Activated naive CD4-positive, alpha-beta T cell treated with anti-CD3 and anti-CD28 coated beads, Interleukin-2, amount 10 ng/mL, durations not matched to agents 7 days and 5 days (primary cell): ENCODE data around the gene TMEM63C.

ENCODE experiments used
- CTCF ChIA-PET: fragments of 350-600 bp; sonication (Branson Sonifier 250); formaldehyde crosslinking; loops from one replicate; lab custom pipeline; 2021; ENCODE audit warnings: antibody characterized with exemption; lab: Charles Lee
- DNase-seq: peaks from one replicate; pipeline ENCODE4 v3.0.0-alpha.2; 2020
- H3K27ac Mint-ChIP-seq: one replicate; pipeline ENCODE4 v1.8.0; 2021; ENCODE audit warnings: mild to moderate bottlenecking, moderate library complexity, mixed read lengths
- H3K27me3 Mint-ChIP-seq: one replicate; pipeline ENCODE4 v1.8.0; 2021; ENCODE audit warnings: mild to moderate bottlenecking, mixed read lengths
- H3K36me3 Mint-ChIP-seq: one replicate; pipeline ENCODE4 v1.8.0; 2021; ENCODE audit warnings: mixed read lengths
- H3K4me1 Mint-ChIP-seq: one replicate; pipeline ENCODE4 v1.8.0; 2021; ENCODE audit warnings: mixed read lengths
- H3K4me3 Mint-ChIP-seq: one replicate; pipeline ENCODE4 v1.8.0; 2021; ENCODE audit warnings: mild to moderate bottlenecking, moderate library complexity, mixed read lengths
- H3K9me3 Mint-ChIP-seq: one replicate; pipeline ENCODE4 v1.8.0; 2021; ENCODE audit warnings: mixed read lengths

TMEM63C gene

DNA sequence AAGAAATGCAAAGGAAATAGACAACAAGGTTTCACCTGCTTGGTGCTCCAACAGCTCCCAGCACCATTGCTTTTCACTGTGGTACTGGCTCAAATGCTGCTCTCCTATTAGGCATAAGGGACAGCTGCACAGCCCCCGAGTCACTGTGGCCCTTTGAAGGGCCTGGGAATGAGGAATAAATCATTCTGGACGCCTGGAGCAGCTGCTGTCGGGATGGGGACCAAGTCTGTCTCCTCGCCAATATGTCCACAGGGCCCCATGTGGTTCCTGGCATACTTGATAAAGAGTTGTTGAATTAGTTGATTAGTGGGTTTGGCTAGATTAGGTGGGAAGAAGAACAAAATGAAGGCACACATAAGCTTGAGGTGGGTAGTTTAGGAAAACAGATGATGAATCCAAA lies 102.5 kb downstream of the TMEM63C start:
- Mint-ChIP-seq H3K4me3 (no peak overlapping the region), H3K9me3 (no peaks in the 10 kb centered on the region), H3K4me1 (no peaks in the 10 kb centered on the region), H3K27me3 (no peaks in the 10 kb centered on the region), H3K36me3 (no peaks in the 10 kb centered on the region), H3K27ac (no peak overlapping the region)
- CTCF ChIA-PET, result interaction anchor here (1.2 kb wide), 1 partner anchor 32 kb away, joined by 4 read pairs; no protein-coding TSS in a partner anchor
- DNase-seq, result no peak

DNA sequence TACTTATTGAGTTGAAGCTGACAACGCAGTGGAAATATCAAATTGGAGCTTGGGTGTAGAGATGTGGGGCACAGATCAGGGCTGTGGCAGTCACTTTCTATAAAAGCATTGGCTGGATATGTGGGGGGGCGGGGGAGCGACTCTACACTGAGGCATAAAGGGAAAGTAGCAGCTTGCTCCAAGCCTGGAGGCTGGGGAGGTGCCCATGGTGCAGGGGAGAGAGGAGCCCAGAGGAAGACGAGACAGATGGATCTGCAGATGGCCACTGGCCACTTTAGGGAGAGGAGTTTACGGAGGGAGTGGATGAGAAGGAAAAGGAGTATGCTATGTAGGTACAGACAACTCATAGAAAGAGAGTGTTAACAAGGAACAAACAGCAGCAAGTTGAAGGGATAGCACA lies 102.9 kb downstream of the TMEM63C start:
- Mint-ChIP-seq H3K27me3 (no peaks in the 10 kb centered on the region), H3K9me3 (no peaks in the 10 kb centered on the region), H3K4me1 (no peaks in the 10 kb centered on the region), H3K36me3 (no peaks in the 10 kb centered on the region), H3K4me3 (no peak overlapping the region), H3K27ac (no peak overlapping the region)
- CTCF ChIA-PET, result interaction anchor here (1.2 kb wide), 1 partner anchor 32 kb away, joined by 4 read pairs; no protein-coding TSS in a partner anchor
- DNase-seq, result no peak

DNA sequence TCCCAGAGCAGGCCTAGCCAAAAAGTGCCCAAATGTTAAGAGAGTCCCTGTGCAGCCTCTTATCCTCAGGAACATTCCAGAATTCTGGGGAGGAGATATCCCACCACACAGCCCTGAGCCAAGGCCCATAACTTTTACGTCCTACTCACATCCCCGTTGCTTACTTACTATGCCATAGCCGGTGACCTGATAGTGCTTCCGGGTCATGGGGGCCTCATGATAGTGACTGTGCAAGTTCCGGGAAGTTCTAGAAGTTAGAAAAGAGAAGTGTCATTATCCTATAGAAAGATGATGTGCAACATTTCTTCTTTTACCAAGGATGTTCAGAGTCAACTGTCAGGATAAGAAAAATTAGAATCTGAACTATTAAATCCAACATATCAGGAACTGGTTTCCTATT lies 105.0 kb downstream of the TMEM63C start:
- H3K36me3 Mint-ChIP-seq, result no peaks in the 10 kb centered on the region
- H3K27me3 Mint-ChIP-seq, result no peaks in the 10 kb centered on the region
- H3K9me3 Mint-ChIP-seq, result no peaks in the 10 kb centered on the region
- no peaks in the 10 kb centered on the region for H3K4me1 Mint-ChIP-seq
- no peak for DNase-seq
- CTCF ChIA-PET, result interaction anchor here (1.2 kb wide), 1 partner anchor 103 kb away, joined by 3 read pairs; no protein-coding TSS in a partner anchor
- no peak overlapping the region for H3K27ac Mint-ChIP-seq
- H3K4me3 Mint-ChIP-seq, result no peak overlapping the region

DNA sequence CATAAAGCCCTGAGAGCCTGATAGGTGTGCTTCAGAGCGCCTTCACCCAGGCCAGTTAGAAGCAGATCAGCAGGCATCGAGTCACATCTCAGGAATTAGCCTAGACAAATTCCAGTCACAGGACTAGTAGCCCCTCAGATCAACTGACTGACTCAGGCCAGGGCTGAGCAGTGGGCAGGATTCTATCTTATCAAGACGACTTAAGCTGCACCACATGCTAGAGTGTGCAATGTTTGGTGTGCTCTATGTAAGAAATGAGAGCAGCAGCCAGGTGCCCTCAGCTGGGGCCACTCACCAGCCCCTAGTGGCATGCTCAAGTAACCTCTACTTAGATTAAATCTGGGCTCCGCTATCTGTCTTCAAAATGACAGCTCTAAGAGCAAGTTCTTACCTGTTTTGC lies 109.1 kb downstream of the TMEM63C start:
- DNase-seq, result no peak
- Mint-ChIP-seq H3K4me1 (no peaks in the 10 kb centered on the region), H3K9me3 (no peaks in the 10 kb centered on the region), H3K27me3 (no peaks in the 10 kb centered on the region), H3K4me3 (no peak overlapping the region), H3K27ac (no peak overlapping the region), H3K36me3 (no peaks in the 10 kb centered on the region)
- CTCF ChIA-PET, result interaction anchor here (1.0 to 1.3 kb wide), 2 partner anchors 10 to 25 kb away, joined by 5 to 6 read pairs; no protein-coding TSS in a partner anchor

DNA sequence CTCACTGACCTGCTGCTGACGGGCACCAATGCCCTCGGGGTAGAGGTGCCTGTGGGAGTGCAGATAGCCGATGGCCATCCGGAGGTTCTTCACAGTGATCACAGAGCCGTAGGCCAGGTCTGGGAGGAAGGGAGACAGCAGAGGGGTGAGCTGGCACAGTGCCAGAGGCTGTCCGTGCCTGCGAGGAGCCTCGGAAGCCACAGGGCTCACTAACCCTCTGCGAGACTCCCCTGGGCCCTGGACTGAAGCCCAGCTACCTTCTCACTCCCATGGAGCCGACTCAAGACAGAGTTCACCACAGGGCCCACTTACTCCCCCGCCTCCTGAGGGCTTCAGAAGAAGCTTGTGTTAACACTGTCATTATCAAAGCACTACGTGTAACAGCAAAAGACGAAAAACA lies 114.6 kb downstream of the TMEM63C start:
- H3K9me3 Mint-ChIP-seq, result no peaks in the 10 kb centered on the region
- H3K4me3 Mint-ChIP-seq, result no peak overlapping the region
- H3K36me3 Mint-ChIP-seq, result no peaks in the 10 kb centered on the region
- CTCF ChIA-PET, result interaction anchor here (13.4 kb wide), 1 partner anchor 19 kb away, joined by 255 read pairs; no protein-coding TSS in a partner anchor
- no peaks in the 10 kb centered on the region for H3K4me1 Mint-ChIP-seq
- H3K27ac Mint-ChIP-seq, result no peak overlapping the region
- DNase-seq, result no peak
- H3K27me3 Mint-ChIP-seq, result no peaks in the 10 kb centered on the region

DNA sequence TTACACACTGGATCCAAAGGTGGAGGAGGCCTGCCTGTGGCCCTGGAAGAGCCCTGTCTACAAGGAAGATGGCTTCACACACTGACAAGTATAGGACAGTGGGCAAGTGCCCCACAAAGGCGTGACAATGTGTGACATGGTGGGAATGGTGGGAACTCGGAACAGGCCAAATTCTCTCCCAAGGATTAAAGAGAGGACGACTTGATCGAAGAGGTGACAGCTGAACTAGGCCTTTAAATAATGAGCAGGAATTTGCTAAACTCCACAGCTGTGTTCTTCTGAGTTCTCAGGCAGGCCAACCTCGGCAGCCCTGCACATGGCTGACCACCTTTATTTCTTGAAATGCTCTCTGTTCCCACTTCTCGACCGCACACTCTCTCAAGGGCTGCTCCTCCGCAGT lies 115.3 kb downstream of the TMEM63C start:
- Mint-ChIP-seq H3K27me3 (no peaks in the 10 kb centered on the region), H3K36me3 (no peaks in the 10 kb centered on the region), H3K4me3 (no peak overlapping the region), H3K4me1 (no peaks in the 10 kb centered on the region), H3K27ac (no peak overlapping the region), H3K9me3 (no peaks in the 10 kb centered on the region)
- DNase-seq, result no peak
- CTCF ChIA-PET, result interaction anchor here (13.4 kb wide), 1 partner anchor 18 kb away, joined by 255 read pairs; no protein-coding TSS in a partner anchor

DNA sequence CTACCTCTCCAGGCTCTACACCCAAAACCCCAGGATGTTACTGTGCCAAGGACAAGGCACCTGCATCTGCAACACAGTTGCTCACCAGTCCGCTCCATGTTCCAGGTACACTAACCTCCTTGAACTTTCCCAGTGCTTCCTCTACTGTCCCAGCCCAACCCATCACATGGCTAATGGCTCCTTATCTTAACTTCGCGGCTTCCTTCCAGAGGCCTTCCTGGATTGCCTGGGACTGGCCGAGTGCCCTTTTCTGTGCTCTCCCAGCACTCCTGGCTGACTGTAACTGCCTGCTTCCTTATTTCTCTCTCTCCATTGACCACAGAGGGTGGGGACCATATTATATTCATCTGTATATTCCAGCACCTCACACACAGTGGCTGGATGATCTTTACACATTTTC lies 118.2 kb downstream of the TMEM63C start:
- DNase-seq, result no peak
- Mint-ChIP-seq H3K4me1 (peaks cover 8% of the 10 kb centered on the region), H3K36me3 (no peaks in the 10 kb centered on the region), H3K4me3 (no peak overlapping the region), H3K9me3 (no peaks in the 10 kb centered on the region), H3K27me3 (no peaks in the 10 kb centered on the region), H3K27ac (no peak overlapping the region)
- CTCF ChIA-PET, result interaction anchor here (2.1 to 13.4 kb wide), 4 partner anchors 15 to 148 kb away, joined by 4 to 255 read pairs (median 13); no protein-coding TSS in a partner anchor

DNA sequence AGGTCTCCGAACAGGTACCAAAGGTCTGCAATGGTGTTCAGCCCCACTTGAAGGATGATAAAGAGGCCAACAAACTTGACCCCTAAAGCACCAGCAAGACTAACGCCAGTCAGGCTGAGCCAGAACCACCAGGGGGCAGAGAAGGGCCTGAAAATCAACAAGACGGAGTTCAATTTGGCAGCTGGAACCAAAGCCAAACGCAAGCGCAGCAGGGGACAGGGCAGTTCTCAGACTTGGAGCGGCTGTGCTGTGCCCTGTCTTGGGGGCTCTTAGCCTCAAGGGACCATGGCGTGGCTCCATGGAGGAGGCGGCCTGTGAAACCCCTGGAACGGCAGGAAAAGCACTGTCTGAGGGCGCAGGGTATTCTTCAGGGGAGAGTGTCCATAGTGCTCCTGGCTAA lies 119.5 kb downstream of the TMEM63C start:
- DNase-seq, result peak; percentile 78
- no peak overlapping the region for H3K4me3 Mint-ChIP-seq
- H3K9me3 Mint-ChIP-seq, result no peaks in the 10 kb centered on the region
- H3K36me3 Mint-ChIP-seq, result no peaks in the 10 kb centered on the region
- H3K4me1 Mint-ChIP-seq, result peaks cover 8% of the 10 kb centered on the region
- no peak overlapping the region for H3K27ac Mint-ChIP-seq
- CTCF ChIA-PET, result interaction anchor here (0.8 to 13.4 kb wide), 13 partner anchors 9 to 290 kb away, joined by 3 to 255 read pairs (median 5); partner anchors contain the start of gene VIPAS39
- H3K27me3 Mint-ChIP-seq, result no peaks in the 10 kb centered on the region

DNA sequence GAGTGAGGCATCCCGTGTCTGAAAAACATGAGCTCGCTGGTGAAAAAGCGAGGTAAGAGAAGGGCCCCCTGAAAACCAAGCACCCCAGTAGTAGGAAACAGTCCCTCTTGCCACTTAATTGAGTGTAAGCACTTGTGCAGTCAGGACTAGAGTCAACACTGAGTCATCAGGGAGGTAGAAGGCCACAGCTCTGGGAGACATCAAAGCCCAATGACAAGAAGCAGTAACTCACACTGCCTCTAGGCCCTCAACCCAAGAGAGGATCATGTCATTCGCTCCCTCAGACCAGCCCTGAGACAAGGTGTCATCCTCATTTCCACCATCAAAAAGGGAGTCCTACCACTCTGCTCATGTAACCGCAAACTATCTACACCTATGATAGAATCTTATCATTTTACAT lies 121.3 kb downstream of the TMEM63C start:
- H3K36me3 Mint-ChIP-seq, result no peaks in the 10 kb centered on the region
- H3K9me3 Mint-ChIP-seq, result no peaks in the 10 kb centered on the region
- no peaks in the 10 kb centered on the region for H3K27me3 Mint-ChIP-seq
- no peak overlapping the region for H3K4me3 Mint-ChIP-seq
- no peak for DNase-seq
- peak overlapping the region; percentile 66 for H3K27ac Mint-ChIP-seq
- peaks cover 8% of the 10 kb centered on the region for H3K4me1 Mint-ChIP-seq
- CTCF ChIA-PET, result interaction anchor here (1.3 to 13.4 kb wide), 3 partner anchors 10 to 74 kb away, joined by 4 to 255 read pairs (median 4); partner anchors contain the start of genes SAMD15 and TMED8

DNA sequence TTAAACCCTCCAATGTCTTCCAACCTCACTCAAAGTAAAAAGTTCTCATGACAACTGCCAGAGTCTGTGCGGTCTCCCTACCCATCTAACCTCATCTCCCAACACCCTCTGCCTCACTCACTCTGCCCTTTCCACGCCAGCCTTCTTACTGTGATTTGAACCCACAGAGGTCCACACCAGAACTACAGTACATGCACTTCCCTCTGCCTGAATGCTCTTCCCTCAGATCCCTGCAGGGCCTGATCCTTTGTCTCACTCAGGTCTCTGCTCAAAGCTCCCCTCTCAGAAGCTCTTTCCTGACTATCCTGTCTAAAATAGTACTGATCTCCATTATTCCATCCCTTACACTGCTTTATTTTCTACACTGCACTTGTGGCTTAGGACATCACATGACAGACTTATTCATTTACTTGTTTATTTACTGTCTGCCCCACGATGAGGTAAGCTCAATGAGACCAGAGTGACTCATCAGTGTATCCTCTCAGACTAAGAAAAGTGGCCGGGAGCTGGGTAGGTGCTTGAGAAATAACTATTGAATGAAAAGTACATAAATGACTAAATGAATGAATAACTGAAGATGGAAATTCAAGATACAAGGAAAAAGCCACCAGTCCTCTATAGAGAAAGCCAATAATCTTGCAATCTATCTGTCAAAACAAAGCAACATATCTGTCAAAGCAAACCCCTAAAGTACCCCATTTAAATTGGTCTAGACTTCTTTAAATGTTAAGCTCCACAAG lies 122.0 kb downstream of the TMEM63C start:
- no peaks in the 10 kb centered on the region for H3K27me3 Mint-ChIP-seq
- H3K4me3 Mint-ChIP-seq, result no peak overlapping the region
- CTCF ChIA-PET, result interaction anchor here (1.2 to 13.4 kb wide), 5 partner anchors 11 to 151 kb away, joined by 3 to 255 read pairs (median 4); partner anchors contain the start of genes SAMD15 and TMED8
- no peaks in the 10 kb centered on the region for H3K36me3 Mint-ChIP-seq
- DNase-seq, result no peak
- H3K9me3 Mint-ChIP-seq, result no peaks in the 10 kb centered on the region
- peak overlapping the region; percentile 66 for H3K27ac Mint-ChIP-seq
- peaks cover 8% of the 10 kb centered on the region for H3K4me1 Mint-ChIP-seq

DNA sequence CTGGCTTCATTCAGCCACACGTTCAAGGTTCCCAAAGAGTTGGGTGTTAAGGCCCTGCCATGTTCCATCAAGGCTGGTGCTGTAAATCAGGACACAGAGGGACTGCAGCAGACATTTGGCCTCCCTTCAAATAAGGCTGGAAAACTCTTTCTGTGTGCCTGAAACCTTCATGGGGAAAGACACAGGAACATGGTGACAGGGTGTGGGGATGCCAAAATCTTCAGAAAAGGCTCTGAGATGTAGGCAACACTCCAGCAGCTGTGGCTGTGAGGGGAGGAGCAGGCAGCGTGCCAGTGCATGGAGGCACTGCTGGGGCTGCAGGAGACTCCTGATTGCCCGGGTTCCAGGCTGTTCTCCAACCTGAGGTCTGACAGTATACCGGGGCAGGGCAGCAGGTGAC lies 124.1 kb downstream of the TMEM63C start:
- Mint-ChIP-seq H3K4me1 (peaks cover 14% of the 10 kb centered on the region), H3K27me3 (no peaks in the 10 kb centered on the region), H3K9me3 (no peaks in the 10 kb centered on the region), H3K27ac (no peak overlapping the region), H3K36me3 (no peaks in the 10 kb centered on the region), H3K4me3 (no peak overlapping the region)
- no peak for DNase-seq
- CTCF ChIA-PET, result interaction anchor here (2.2 to 13.4 kb wide), 2 partner anchors 9 to 153 kb away, joined by 12 to 255 read pairs; no protein-coding TSS in a partner anchor

DNA sequence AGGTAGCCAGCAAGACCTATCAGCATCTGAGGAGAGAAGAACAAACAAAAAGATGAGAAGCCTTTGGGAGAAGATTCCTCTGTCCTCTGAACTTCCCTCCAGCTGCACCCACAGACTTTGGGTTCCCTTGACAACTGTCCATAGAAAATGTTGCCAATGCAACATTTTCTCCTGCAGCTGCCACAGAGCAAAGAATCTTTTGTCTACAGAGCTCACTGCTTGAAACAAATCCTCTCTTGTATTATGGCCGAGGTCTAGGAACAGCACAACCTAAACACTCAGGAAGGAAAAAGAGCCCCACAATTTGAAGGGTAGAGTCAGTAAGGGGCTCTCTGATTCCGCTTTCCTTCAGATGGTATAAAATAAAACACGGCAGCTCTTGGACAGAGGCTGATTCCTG lies 124.8 kb downstream of the TMEM63C start:
- Mint-ChIP-seq H3K4me1 (peaks cover 14% of the 10 kb centered on the region), H3K36me3 (no peaks in the 10 kb centered on the region), H3K4me3 (no peak overlapping the region), H3K27me3 (no peaks in the 10 kb centered on the region), H3K9me3 (no peaks in the 10 kb centered on the region), H3K27ac (no peak overlapping the region)
- CTCF ChIA-PET, result interaction anchor here (1.2 to 13.4 kb wide), 3 partner anchors 9 to 155 kb away, joined by 4 to 255 read pairs (median 5); no protein-coding TSS in a partner anchor
- DNase-seq, result no peak

DNA sequence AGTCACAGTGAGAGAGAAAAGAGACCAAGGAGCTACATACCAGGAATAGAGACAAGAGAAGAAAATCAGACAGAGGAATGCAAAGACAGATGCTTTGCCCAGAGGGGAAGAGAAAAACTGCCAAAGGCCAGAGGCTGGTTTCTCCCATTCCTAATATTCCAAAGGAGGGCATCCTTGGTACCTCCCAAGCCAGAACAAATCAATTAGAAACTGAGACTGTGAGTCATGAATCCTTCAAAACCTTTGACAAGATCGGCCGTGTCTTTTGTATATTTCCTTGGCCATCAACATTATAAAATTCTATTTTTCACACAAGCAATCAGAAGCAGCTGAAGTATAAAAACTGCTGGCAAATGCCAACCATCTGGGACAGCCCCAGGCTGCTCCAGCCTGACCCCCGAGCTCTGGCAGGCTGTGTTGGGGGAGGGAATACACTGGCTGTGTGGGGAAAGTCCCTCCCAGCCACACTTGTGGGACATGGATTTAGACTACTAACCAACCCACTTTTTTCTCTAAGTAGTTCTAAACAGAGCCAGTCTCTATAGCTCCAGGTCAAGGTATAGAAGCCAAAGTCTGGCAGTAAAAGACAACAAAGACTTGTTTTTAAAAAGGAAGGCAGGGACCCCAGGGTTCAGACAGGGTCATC lies 125.4 kb downstream of the TMEM63C start:
- Mint-ChIP-seq H3K4me3 (no peak overlapping the region), H3K9me3 (no peaks in the 10 kb centered on the region), H3K36me3 (no peaks in the 10 kb centered on the region), H3K27ac (no peak overlapping the region), H3K4me1 (peaks cover 14% of the 10 kb centered on the region), H3K27me3 (no peaks in the 10 kb centered on the region)
- no peak for DNase-seq
- CTCF ChIA-PET, result interaction anchor here (1.2 to 13.4 kb wide), 3 partner anchors 8 to 156 kb away, joined by 4 to 255 read pairs (median 5); no protein-coding TSS in a partner anchor
